ENCODE data around the gene GRK3.

DNA sequence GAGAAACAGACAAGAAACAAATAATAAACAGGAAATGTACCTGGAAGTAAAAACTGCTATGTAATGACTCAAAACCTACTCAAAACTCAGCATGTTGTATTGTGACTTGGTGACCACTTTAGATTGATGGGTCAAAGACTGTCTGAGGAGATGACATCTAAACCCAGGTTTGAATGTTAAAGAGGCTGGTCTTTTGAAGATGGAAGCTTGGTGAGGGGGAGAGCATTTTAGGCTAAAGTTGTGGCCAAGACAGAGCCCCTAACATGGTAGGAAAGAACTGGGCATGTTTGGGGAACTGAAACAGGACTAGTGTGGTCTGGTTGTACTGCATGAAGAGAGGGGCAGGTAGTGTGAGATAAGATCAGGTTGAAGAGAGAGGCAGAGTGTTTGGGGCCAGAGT is 92.2 kb downstream of the GRK3 start:
- TF ChIP-seq CTCF (IDR thresholded peaks at IDR 0.05) (no peak), POLR2A (IDR thresholded peaks at IDR 0.05) (no peak)

All from thyroid gland (tissue), 4 donors.